HG02884 (cell line): ENCODE results near the gene SYNGR4.

Source experiments
- ATAC-seq: cut with Tn5 transposase; IDR thresholded peaks from one replicate; pipeline ENCODE4 v1.9.1; 2021; ENCODE audit warnings: mild to moderate bottlenecking, moderate library complexity; ENCODE audit not compliant: unreplicated experiment

SYNGR4 gene

DNA sequence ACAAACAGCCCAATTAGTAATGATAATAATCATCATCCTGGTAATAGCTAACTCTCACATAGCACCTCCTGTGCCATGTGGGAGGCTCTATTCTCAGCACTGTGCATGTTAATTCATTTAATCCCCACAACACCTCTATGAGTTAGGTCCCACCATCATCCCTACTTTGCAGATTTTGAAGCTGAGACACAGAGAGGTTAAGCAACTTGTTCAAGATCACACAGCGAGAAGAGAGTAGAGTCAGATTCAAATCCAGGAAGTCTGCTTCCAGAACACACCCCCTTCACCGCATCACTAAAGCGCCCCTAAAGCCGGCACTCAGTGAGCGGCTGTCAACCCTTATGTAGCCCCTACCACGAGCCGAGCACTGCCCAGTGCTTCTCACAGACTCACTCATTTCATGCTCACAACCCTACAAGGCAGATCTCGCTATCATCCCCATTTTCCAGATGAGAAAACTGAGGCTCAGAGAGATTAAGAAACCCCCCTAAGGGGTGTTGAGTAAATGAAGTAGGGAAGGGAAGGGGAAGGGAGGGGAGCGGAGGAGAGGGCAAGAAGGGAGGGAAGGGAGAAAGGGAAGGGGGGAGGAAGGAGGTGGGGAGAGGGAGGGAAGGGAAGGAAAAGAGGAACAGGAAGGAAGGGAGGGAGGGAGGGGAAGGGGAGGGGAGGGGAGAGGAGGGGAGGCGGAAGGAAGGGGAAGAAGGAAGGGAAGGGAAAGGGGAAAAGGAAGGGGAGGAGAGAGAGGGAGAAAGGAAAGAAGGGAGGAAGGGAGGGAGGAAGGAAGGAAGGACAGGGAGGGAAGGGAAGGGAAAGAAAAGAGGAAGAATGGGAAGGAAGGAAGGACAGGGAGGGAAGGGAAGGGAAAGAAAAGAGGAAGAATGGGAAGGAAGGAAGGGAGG, 22.4 kb upstream of the SYNGR4 start:
- no peak for ATAC-seq

DNA sequence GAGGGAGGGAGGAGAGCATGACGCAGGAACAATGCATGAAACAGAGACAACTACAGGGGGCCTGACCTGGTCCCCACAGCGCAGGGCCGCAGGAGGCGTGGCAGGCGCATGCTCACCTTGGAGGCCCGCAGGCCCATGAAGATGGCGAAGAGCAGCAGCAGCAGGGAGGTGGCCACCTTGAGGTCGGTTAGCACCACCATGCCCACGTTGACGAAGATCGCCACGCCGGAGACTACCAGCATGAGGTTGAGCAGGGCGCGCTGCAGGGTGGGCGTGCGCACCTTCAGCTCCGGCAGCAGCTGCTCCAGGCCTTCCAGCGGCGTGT, 21.8 kb upstream of the SYNGR4 start:
- no peak for ATAC-seq

- ATAC-seq, result no peak
Observed at GRCh38 chr19:48342841-48343540, 21.2 kb upstream of the SYNGR4 start.

GRCh38 chr19:48344892-48345291, 19.3 kb upstream of the SYNGR4 start:
- no peak for ATAC-seq

DNA sequence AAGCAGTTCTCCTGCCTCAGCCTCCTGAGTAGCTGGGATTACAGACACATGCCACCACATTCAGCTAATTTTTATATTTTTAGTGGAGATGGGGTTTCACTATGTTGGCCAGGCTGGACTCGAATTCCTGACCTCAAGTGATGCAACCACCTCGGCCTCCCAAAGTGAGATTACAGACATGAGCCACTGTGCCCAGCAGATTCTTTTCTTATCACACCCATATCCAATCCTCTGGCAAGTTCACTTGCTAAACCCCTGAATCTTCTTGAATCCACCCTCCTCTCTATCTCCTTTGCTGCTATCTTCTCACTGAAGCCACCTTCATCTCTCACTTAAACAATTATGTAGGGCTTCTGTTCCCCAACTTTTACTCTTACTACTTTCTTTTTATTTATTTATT, 18.0 kb upstream of the SYNGR4 start:
- ATAC-seq, result no peak

GRCh38 chr19:48348045-48348444, 16.1 kb upstream of the SYNGR4 start:
- no peak for ATAC-seq

- ATAC-seq, result no peak
Observed at GRCh38 chr19:48348737-48349136, 15.4 kb upstream of the SYNGR4 start.

DNA sequence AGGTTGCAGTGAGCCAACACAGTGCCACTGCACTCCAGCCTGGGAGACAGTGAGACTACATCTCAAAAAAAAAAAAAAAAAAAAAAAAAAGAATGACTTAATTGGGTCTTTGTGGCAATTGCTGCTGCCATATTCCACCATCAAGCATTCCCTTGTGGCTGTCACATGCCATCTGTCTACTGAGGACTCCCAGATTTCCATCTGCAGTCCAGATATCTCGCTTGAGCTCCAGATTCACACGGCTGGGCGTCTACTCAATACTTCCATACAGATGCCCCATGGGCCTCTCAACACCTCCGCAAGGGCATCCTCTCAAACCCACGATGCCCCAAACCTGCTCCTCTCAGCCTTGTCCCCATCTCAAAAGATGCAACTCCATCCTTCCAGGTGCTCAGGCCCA, 13.3 kb upstream of the SYNGR4 start:
- no peak for ATAC-seq

DNA sequence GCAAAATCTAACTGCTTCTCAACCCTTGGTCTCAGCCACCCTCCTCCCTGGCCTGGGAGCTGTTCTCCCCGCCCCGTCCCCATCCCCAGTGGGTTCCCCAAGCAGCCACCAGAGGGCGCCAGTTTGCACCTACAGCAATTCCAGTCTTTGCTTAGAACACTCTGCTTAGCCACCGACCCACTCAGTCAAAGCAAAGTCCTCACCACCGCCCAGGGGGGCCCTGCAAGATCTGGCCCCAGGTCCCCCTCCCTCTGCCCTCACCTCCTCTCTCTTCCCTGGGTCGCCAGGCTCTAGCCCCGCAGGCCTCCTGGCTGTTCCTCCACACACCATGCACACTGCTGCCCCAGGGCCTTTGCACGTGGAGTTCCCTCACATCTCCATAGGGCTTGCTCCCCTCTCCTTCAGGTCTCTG, 12.8 kb upstream of the SYNGR4 start:
- ATAC-seq, result no peak

DNA sequence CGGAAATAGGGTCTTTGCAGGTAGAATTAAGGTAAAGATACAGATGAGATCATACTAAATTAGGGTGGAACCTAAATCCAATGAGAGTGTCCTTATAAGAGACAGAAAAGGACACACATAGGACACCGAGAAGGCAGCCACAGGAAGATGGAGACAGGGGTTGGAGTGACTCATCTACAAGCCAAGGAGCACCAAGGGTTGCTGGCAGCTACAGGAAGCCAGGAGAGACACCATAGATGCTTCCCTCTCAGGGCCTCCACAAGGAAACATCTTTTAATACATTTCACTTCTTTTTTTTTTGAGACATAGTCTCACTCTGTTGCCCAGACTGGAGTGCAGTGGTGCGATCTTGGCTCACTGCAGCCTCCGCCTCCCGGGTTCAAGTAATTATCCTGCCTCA, 10.5 kb upstream of the SYNGR4 start:
- ATAC-seq, result no peak

GRCh38 chr19:48354332-48354992, 9.7 kb upstream of the SYNGR4 start:
- ATAC-seq, result no peak

DNA sequence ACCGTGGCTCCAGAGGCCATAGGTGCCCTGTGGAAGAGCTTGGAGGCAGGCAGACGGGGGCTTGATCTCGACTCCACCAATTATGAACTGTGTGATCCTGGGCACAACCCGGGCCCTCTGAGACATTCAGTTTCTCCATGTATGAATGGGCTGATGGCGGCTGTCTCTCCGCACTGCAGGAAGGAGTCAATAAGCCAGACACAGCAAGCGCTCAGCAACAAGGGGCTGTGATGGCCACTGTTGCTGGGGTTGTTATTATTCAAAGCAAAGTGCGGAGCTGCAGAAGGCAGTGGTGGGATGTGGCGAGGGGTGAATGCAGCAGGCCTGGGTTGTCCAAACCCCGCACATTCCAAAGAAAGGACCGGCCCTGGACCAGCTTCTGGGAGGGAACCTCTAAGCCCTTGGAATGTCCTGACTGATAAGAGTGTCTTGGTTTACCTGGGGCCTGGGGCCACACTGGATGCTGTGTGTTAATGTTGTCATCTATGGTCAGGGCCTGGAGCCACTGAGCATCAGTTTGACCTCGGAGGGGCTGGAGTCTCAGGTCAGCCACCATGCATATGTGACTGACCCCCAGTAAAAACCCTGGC, 8.7 kb upstream of the SYNGR4 start:
- no peak for ATAC-seq

DNA sequence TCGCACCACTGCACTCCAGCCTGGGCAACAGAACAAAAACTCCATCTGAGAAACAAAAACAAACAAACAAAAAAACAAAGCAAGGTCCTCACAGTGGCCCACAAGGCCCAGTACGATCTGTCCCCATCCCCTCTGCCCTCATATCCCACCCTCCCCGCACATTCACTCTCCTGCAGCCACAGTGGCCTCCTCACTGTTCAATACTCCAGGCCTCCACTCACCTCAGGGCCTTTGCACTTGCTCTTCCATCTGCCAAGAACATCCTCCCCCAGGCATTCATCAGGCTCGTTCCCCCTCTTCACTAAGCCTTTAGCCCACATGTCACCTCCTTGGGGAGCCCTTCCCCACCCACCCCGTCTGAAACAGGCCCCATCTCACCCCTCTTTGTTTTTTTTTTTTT, 5.0 kb upstream of the SYNGR4 start:
- no peak for ATAC-seq

GRCh38 chr19:48361912-48362311, 2.3 kb upstream of the SYNGR4 start:
- ATAC-seq, result no peak

GRCh38 chr19:48362716-48363499, 1.3 kb upstream of the SYNGR4 start:
- peak; percentile 35 for ATAC-seq

- ATAC-seq, result peak; percentile 3
Observed at GRCh38 chr19:48363500-48363809, 712 bp upstream of the SYNGR4 start.

GRCh38 chr19:48364598-48365348, 606 bp downstream of the SYNGR4 start:
- no peak for ATAC-seq

DNA sequence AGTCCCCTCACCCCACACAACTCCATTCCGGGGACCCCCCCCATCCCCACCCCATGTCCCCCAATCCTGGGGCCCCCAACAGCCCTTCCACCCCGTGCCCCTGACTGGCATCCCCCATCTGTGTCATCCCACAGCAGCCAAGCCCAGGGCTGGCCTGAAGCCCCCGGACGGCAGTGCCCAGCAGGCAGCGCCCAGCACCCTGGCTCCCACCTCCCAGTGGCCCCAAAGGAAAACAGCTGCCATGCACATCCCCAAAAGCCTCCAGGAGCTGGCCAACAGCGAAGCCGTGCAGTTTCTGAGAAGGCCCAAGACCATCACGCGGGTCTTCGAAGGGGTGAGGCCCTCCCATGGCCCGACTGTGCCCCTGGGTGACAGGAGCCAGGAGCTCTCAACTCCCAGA, 1.4 kb downstream of the SYNGR4 start:
- no peak for ATAC-seq

GRCh38 chr19:48367855-48368254, 3.7 kb downstream of the SYNGR4 start:
- ATAC-seq, result no peak

DNA sequence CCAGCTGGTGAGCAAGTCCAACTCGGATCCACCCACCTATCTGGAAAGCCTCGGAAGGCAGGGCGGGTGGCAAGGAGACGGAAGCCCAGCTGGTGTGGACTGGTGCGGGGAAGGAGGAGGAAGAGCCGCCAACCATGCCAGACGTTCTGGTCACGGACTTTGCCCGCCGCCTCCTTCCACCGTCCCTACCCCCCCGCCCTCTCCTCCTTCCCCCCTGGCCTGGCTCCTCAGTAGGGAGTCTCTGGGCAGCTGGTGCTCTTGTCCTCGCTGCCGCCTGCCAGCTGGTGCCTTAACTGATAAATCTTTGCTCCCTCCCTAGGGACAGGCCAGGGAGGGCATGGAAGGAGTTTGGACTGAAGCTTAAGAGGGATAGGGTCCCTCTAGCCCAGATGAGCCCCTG, 4.8 kb downstream of the SYNGR4 start:
- no peak for ATAC-seq
